GM12873 (cell line): Measurements from ENCODE around the gene CLDN4.

ENCODE experiments used
- TF ChIP-seq, protein P1 (sequence below): IDR thresholded peaks from 2 replicates; pipeline ENCODE4 v1.5.1; 2012; ENCODE audit warnings: low read depth, mild to moderate bottlenecking, moderate library complexity, low read length, control low read depth; ENCODE audit not compliant: insufficient read depth; ENCODE audit errors: missing control alignments

The CLDN4 gene

DNA sequence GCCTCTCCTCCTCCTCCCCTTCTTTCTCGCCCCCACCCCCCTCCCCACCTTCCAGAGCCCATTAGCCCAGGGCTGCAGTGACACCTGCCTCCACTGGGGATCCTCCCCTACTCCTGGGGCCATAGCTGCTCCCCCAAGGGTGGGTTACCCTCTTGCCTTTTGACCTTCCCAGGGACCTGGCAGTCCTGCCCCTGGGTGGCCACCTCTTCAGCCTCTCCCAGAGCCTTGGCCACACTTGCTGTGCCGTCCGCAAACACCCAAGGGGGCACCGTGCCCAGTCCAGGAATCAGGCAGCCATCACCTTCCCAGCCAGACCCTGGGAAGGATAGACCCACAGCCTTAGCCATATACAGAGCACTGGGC lies 19.8 kb upstream of the CLDN4 start:
- TF ChIP-seq, protein P1, sequence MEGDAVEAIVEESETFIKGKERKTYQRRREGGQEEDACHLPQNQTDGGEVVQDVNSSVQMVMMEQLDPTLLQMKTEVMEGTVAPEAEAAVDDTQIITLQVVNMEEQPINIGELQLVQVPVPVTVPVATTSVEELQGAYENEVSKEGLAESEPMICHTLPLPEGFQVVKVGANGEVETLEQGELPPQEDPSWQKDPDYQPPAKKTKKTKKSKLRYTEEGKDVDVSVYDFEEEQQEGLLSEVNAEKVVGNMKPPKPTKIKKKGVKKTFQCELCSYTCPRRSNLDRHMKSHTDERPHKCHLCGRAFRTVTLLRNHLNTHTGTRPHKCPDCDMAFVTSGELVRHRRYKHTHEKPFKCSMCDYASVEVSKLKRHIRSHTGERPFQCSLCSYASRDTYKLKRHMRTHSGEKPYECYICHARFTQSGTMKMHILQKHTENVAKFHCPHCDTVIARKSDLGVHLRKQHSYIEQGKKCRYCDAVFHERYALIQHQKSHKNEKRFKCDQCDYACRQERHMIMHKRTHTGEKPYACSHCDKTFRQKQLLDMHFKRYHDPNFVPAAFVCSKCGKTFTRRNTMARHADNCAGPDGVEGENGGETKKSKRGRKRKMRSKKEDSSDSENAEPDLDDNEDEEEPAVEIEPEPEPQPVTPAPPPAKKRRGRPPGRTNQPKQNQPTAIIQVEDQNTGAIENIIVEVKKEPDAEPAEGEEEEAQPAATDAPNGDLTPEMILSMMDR = no peak

DNA sequence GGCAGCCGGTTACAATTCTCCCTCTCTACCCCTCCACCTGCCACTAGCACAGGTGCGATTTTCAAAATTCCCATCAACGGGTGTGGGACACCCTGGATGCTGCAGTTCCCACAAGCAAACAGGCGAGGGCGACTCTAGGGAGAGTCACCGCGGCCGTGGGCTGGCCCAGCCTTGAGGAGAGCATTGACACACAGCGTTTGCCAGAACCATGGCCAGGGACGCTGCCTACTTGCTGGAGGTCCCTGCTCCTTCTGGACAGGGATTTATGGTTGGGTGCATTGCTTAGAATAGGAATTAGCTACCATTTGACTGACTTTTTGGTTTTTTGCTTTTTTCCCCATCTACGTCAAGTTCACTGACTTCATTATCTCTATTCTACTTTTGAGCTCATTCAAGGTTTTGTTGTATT lies 19.0 kb upstream of the CLDN4 start:
- TF ChIP-seq, protein P1 = peak; percentile 91

DNA sequence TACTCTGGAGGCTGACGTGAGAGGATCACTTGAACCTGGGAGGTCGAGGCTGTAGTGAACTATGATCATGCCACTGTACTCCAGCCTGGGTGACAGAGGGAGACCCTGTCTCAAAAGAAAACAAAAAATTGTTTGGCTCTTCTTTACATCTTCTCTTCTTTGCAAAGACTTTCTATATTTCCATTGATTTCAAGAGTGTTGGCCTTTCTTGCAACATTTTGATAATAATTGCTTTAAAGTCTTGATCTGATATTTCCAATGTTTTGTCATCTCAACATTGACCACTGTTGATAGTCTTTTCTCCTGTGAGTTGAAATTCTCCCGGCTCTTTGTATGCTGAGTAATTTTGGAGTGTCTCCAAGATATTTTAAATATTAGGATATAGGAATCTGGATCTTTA lies 17.8 kb upstream of the CLDN4 start:
- TF ChIP-seq, protein P1 = no peak

DNA sequence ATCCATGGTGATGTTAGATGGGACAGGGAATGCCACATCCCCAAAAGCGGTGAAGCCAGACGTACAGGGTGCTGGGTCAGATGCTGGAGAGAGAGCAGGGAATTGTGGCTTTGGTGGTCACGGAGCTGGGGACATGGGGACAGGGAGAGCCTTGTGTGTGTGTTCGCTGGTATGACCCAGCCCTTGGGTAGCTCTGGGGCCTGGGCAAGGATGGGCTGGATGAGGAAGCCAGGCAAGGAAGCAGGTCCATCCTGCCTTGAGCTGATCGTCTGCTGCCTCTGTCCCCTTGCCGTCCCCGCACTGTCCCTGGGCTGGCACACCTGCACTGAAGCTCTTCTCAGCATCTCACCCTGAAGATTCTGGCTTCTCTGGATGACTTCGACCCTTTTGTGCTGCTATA lies 15.4 kb upstream of the CLDN4 start:
- TF ChIP-seq, protein P1 = no peak

DNA sequence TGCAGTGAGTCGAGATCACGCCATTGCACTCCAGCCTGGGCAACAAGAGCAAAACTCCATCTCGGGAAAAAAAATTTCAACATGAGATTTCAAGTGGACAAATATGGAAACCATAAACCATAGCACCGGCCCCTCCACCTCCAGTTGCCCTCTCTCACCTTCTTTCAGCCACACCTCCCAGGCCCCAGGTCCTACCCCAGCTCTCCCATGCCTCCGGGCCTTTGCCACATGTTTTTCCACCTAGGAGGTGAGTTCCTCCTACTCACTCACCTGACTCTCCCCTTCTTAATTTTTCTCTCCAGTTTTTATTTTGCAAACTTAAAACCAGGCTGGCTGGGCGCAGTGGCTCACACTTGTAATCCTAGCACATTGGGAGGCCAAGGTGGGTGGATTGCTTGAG lies 13.7 kb upstream of the CLDN4 start:
- TF ChIP-seq, protein P1 = no peak

DNA sequence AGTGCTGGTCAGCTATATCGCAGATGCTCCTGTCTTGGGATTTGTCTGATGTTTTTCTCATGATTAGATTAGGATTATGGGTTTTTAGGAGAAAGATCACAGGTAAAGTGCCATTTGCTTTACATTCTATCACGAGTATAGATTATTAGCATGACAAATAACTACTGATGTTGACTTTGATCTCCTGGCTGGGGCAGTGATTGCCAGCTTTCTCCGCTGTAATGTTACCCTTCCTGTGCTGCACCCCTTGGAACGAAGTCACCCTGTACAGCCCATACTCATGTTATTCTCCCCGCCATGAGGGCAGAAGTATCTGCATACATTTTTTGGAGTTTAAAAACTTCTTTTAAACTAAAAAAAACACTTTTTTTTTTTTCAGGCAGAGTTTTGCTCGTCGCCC lies 10.8 kb upstream of the CLDN4 start:
- TF ChIP-seq, protein P1 = no peak

DNA sequence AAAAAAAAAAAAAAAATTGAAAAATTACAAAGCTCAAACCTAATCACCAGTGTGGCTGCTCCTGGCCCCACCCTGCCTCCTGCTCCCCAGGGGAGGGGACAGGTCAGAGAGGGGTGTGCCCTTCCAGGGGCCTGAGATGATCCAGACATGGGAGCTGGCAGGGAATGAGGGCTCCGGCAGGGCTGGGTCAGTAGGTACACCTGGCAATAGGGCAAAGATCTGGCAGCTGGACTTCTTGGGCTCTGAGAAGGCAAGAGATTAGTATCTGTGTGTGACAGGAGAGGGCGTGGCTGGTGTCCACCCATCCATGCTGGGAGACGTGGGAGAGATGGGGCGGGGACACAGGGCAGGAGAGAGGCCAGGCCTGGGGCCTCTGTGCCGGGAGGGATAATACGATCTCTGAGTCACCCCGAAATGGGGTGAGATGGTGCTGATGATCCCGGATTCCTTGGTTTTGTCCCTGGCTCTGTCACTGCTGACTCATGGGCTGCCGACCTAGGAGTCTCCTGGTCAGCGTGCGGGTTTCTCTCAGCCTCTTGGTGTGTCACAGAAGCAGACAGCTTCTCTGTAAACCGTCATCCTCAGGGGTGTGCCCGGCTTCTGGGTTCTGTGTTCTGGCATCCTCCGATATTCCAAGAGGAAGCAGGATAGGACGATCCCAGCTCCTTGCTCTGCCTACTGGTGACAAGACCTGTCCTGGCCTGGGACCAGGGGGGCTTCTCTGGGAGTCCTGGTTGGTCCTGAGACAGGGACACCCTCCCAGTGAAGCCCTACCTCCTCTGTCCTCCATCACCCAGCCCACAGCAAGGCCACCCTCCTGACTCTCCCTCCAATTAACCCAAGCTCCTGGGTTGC lies 8.2 kb upstream of the CLDN4 start:
- TF ChIP-seq, protein P1 = no peak

DNA sequence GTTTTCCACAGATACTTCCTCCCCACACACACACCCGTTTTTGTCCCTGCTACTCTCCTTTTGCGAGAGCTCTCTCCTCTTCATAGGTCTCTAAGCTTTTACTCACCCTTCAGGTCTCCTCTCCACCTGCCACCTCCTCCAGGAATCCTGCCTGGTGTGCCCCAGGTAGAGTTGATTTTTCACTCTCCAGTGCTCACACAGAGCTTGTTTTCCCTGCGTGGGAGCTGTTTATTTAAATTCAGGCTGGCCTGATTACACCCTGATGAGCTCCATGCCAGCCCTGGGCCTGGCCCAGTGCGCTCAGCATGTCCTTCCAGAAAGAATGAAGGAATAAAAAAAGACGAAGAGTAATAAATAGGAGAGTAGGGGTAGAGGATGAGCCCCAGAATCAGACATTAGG lies 7.5 kb upstream of the CLDN4 start:
- TF ChIP-seq, protein P1 = no peak
